Measurements from ENCODE around the gene SYNJ1.
"Not testable (repeated sequence)": the region's sequence is repeated elsewhere in the genome, so short reads cannot be mapped to it uniquely, and the experiment has no call there.

SYNJ1 gene

GRCh38 chr21:32648165-32648564, 79.6 kb downstream of the SYNJ1 start:
- Histone ChIP-seq H3K4me1 (ENCODE audit: insufficient read depth, poor library complexity, severe bottlenecking) (no peaks in the 10 kb centered on the region), H3K27me3 (ENCODE audit: insufficient read depth, poor library complexity, severe bottlenecking) (no peaks in the 10 kb centered on the region), H3K36me3 (ENCODE audit: low read depth) (peaks cover 21% of the 10 kb centered on the region), H3K9me3 (ENCODE audit: severe bottlenecking) (no peaks in the 10 kb centered on the region), H3K4me3 (ENCODE audit: severe bottlenecking) (no peak overlapping the region), H3K27ac (ENCODE audit: poor library complexity, severe bottlenecking) (no peak overlapping the region)
- ATAC-seq (ENCODE audit: low read depth) (no peak), DNase-seq (ENCODE audit: low spot score) (no peak)
- no peak for TF ChIP-seq CTCF (IDR thresholded peaks at IDR 0.05; ENCODE audit: poor library complexity, severe bottlenecking)

GRCh38 chr21:32645261-32646182, 82.3 kb downstream of the SYNJ1 start:
- no peak for ATAC-seq (ENCODE audit: low read depth)
- Histone ChIP-seq H3K36me3 (ENCODE audit: low read depth) (peaks cover 35% of the 10 kb centered on the region), H3K9me3 (ENCODE audit: severe bottlenecking) (no peaks in the 10 kb centered on the region), H3K27ac (ENCODE audit: poor library complexity, severe bottlenecking) (no peak overlapping the region), H3K4me3 (ENCODE audit: severe bottlenecking) (no peak overlapping the region), H3K27me3 (ENCODE audit: insufficient read depth, poor library complexity, severe bottlenecking) (no peaks in the 10 kb centered on the region), H3K4me1 (ENCODE audit: insufficient read depth, poor library complexity, severe bottlenecking) (no peaks in the 10 kb centered on the region)
- TF ChIP-seq CTCF (IDR thresholded peaks at IDR 0.05; ENCODE audit: poor library complexity, severe bottlenecking), result no peak
- no peak for DNase-seq (ENCODE audit: low spot score)

- no peak for TF ChIP-seq CTCF (IDR thresholded peaks at IDR 0.05; ENCODE audit: poor library complexity, severe bottlenecking)
- H3K27me3 ChIP-seq (ENCODE audit: insufficient read depth, poor library complexity, severe bottlenecking), result no peaks in the 10 kb centered on the region
- ATAC-seq (ENCODE audit: low read depth) (no peak), DNase-seq (ENCODE audit: low spot score) (no peak)
- H3K36me3 ChIP-seq (ENCODE audit: low read depth), result peaks cover 42% of the 10 kb centered on the region
- no peak overlapping the region for H3K27ac ChIP-seq (ENCODE audit: poor library complexity, severe bottlenecking)
- H3K4me1 ChIP-seq (ENCODE audit: insufficient read depth, poor library complexity, severe bottlenecking), result no peaks in the 10 kb centered on the region
- H3K4me3 ChIP-seq (ENCODE audit: severe bottlenecking), result no peak overlapping the region
- H3K9me3 ChIP-seq (ENCODE audit: severe bottlenecking), result no peaks in the 10 kb centered on the region
These were observed 85.8 kb downstream of the SYNJ1 start for GRCh38 chr21:32641710-32642698.

GRCh38 chr21:32626621-32627196, 101.1 kb downstream of the SYNJ1 start:
- H3K27ac ChIP-seq (ENCODE audit: poor library complexity, severe bottlenecking), result no peak overlapping the region
- H3K4me1 ChIP-seq (ENCODE audit: insufficient read depth, poor library complexity, severe bottlenecking), result peaks cover 6% of the 10 kb centered on the region
- H3K4me3 ChIP-seq (ENCODE audit: severe bottlenecking), result no peak overlapping the region
- no peaks in the 10 kb centered on the region for H3K27me3 ChIP-seq (ENCODE audit: insufficient read depth, poor library complexity, severe bottlenecking)
- no peaks in the 10 kb centered on the region for H3K9me3 ChIP-seq (ENCODE audit: severe bottlenecking)
- ATAC-seq (ENCODE audit: low read depth) (no peak), DNase-seq (ENCODE audit: low spot score) (no peak)
- no peak for TF ChIP-seq CTCF (IDR thresholded peaks at IDR 0.05; ENCODE audit: poor library complexity, severe bottlenecking)
- peaks cover 8% of the 10 kb centered on the region; the same call in 1 of the 2 replicates for H3K36me3 ChIP-seq (ENCODE audit: low read depth)

GRCh38 chr21:32618218-32618617, 109.6 kb downstream of the SYNJ1 start:
- H3K36me3 ChIP-seq (ENCODE audit: low read depth); DNase-seq (ENCODE audit: low spot score); H3K27me3 ChIP-seq (ENCODE audit: insufficient read depth, poor library complexity, severe bottlenecking); H3K4me3 ChIP-seq (ENCODE audit: severe bottlenecking); H3K9me3 ChIP-seq (ENCODE audit: severe bottlenecking); H3K27ac ChIP-seq (ENCODE audit: poor library complexity, severe bottlenecking); H3K4me1 ChIP-seq (ENCODE audit: insufficient read depth, poor library complexity, severe bottlenecking); ATAC-seq (ENCODE audit: low read depth): not testable (repeated sequence)

Measured in RWPE2 (cell line).